BLaER1 treated with 17β-estradiol and CSF1 and Interleukin-3, amounts not matched to agents 10 nM and 100 nM (cell line): ENCODE data around the gene BTBD2.
A peak's percentile ranks its signal among the peaks of the same experiment; 100 is the strongest.

Source experiments
- H3K27ac ChIP-seq, 11 experiments: shearing (Covaris generic); formaldehyde crosslinking; 2 replicates each; pipeline ENCODE4 v1.8.1; 2022
- H3K27me3 ChIP-seq, 11 experiments: shearing (Covaris generic); formaldehyde crosslinking; 2 replicates each; pipeline ENCODE4 v1.8.1; 2022
- H3K36me3 ChIP-seq, 11 experiments: shearing (Covaris generic); formaldehyde crosslinking; 2 replicates each; pipeline ENCODE4 v1.8.1; 2022
- H3K4me1 ChIP-seq, 10 experiments: shearing (Covaris generic); formaldehyde crosslinking; 2 replicates each; pipeline ENCODE4 v1.8.1; 2022
- H3K4me2 ChIP-seq, 11 experiments: shearing (Covaris generic); formaldehyde crosslinking; 2 replicates each; pipeline ENCODE4 v1.8.1; 2022
- H3K4me3 ChIP-seq, 10 experiments: shearing (Covaris generic); formaldehyde crosslinking; 2 replicates each; pipeline ENCODE4 v1.8.1; 2022
- H3K9ac ChIP-seq, 11 experiments: shearing (Covaris generic); formaldehyde crosslinking; 2 replicates each; pipeline ENCODE4 v1.8.1; 2022
- H3K9me3 ChIP-seq, 11 experiments: shearing (Covaris generic); formaldehyde crosslinking; replicated peaks in 1 of 11; 2 replicates each; pipeline ENCODE4 v1.8.1; 2022
- H4K20me1 ChIP-seq, 11 experiments: shearing (Covaris generic); formaldehyde crosslinking; 2 replicates each; pipeline ENCODE4 v1.8.1; 2022
- Cebpa-rat ChIP-seq, 11 experiments: shearing (Covaris generic); IDR thresholded peaks; 2 replicates each; pipeline ENCODE4 v1.8.1; 2022

BTBD2 gene

GRCh38 chr19:1980091-1980808 lies 35.3 kb downstream of the BTBD2 start:
- H3K4me2 ChIP-seq, result no peak overlapping the region
- H3K9me3 ChIP-seq, result no peaks in the 10 kb centered on the region
- peaks cover 0 to 9% (median 2%) of the 10 kb centered on the region in 10 experiments; a peak in 5 of 20 replicates for H3K4me1 ChIP-seq
- no peaks in the 10 kb centered on the region for H3K27me3 ChIP-seq
- TF ChIP-seq Cebpa-rat (IDR thresholded peaks at IDR 0.05), result no peak
- H3K4me3 ChIP-seq, result no peak overlapping the region
- no peak overlapping the region for H3K27ac ChIP-seq
- H4K20me1 ChIP-seq, result peaks cover 25 to 77% (median 49%) of the 10 kb centered on the region in 11 experiments; a peak in 21 of 22 replicates
- peaks cover 70 to 97% (median 83%) of the 10 kb centered on the region in 11 experiments for H3K36me3 ChIP-seq
- H3K9ac ChIP-seq, result no peak overlapping the region

DNA sequence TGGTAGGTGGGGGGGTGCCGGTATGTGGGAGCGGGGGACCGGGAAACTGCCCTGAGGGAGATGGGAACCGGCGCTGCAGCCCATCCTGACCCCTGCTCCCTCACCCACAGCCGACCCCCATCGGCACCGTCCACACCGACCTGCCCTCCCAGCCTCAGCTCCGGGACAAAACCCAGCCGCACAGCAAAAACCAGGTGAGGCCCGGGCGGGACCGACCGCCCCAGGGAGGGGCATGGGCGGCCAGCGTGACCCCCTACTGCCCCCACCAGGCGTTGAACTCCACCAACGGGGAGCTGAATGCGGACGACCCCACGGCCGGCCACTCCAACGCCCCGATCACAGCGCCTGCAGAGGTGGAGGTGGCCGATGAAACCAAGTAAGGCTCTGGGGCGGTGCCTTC lies 35.9 kb downstream of the BTBD2 start:
- Histone ChIP-seq H3K4me1 (peaks cover 0 to 9% (median 2%) of the 10 kb centered on the region in 10 experiments; a peak in 5 of 20 replicates), H3K4me3 (no peak overlapping the region), H3K9ac (no peak overlapping the region), H3K27ac (no peak overlapping the region), H3K9me3 (no peaks in the 10 kb centered on the region), H3K36me3 (peaks cover 71 to 97% (median 83%) of the 10 kb centered on the region in 11 experiments), H4K20me1 (peaks cover 31 to 77% (median 50%) of the 10 kb centered on the region in 11 experiments), H3K27me3 (no peaks in the 10 kb centered on the region), H3K4me2 (no peak overlapping the region)
- no peak for TF ChIP-seq Cebpa-rat (IDR thresholded peaks at IDR 0.05)

DNA sequence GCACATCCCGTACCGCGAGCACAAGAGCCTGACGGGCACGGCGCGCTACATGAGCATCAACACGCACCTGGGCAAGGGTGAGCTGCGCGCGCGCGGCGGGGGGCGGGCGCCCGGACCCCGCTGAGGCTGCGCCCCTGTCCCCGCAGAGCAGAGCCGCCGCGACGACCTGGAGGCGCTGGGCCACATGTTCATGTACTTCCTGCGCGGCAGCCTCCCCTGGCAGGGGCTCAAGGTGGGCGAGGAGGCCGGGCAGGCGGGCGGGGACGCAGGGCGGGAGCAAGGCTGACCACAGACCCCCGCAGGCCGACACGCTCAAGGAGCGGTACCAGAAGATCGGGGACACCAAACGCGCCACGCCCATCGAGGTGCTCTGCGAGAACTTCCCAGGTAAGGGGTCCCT lies 36.5 kb downstream of the BTBD2 start:
- H3K36me3 ChIP-seq, result peaks cover 71 to 97% (median 83%) of the 10 kb centered on the region in 11 experiments
- no peak overlapping the region for H3K4me3 ChIP-seq

DNA sequence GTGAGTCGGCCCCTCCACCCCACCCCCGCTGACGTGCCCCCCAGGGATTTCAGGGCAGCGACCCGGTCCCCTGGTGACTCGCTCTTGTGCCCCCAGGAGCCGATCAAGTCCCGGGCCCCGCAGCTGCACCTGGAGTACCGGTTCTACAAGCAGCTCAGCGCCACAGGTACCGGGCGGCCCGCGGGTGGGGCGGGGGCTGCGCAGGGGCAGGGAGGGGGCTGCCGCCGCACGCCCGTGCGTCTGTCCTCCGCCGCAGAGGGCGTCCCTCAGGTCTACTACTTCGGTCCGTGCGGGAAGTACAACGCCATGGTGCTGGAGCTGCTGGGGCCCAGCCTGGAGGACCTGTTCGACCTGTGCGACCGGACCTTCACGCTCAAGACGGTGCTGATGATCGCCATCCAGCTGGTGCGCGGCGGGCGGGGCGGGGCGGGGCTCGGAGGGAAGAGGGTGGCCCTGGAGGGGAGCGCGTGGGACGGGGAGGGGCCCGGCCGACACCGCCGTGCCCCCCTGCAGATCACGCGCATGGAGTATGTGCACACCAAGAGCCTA lies 37.1 kb downstream of the BTBD2 start:
- Histone ChIP-seq H3K9me3 (no peaks in the 10 kb centered on the region), H3K27me3 (no peaks in the 10 kb centered on the region), H3K36me3 (peaks cover 70 to 94% (median 81%) of the 10 kb centered on the region in 11 experiments), H3K4me1 (peaks cover 0 to 9% (median 2%) of the 10 kb centered on the region in 10 experiments; a peak in 5 of 20 replicates), H3K9ac (no peak overlapping the region), H3K27ac (no peak overlapping the region), H3K4me2 (no peak overlapping the region), H3K4me3 (no peak overlapping the region), H4K20me1 (peaks cover 44 to 83% (median 60%) of the 10 kb centered on the region in 11 experiments)
- TF ChIP-seq Cebpa-rat (IDR thresholded peaks at IDR 0.05), result no peak

More for the DNA sequence above, 36.5 kb downstream of the BTBD2 start:
- no peak for TF ChIP-seq Cebpa-rat (IDR thresholded peaks at IDR 0.05)
- peaks cover 0 to 9% (median 2%) of the 10 kb centered on the region in 10 experiments; a peak in 5 of 20 replicates for H3K4me1 ChIP-seq
- H3K27ac ChIP-seq, result no peak overlapping the region
- no peak overlapping the region for H3K9ac ChIP-seq
- no peaks in the 10 kb centered on the region for H3K27me3 ChIP-seq
- no peak overlapping the region for H3K4me2 ChIP-seq
- peaks cover 38 to 77% (median 54%) of the 10 kb centered on the region in 11 experiments for H4K20me1 ChIP-seq
- no peaks in the 10 kb centered on the region for H3K9me3 ChIP-seq

DNA sequence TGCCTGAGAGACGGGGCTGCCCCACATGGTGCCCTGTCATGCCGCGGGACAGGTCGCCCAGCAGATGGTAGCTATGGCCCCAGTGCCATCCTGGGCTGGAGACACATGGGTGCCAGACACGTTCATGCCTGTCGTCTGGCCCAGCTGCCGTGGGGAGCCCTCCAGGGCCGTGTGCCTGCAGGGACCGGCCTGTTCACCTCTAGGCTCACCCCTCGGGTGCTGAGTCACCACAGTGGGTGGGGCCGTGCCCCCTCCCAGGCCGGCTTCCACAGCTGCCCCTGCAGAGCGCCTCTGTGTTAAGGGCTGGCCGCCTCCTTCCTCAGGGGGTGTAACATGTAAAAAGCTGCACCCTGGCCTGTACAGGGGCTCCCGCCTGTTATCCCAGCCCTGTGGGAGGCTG lies 38.4 kb downstream of the BTBD2 start:
- H3K4me1 ChIP-seq, result peaks cover 0 to 9% (median 2%) of the 10 kb centered on the region in 10 experiments; a peak in 5 of 20 replicates
- no peaks in the 10 kb centered on the region for H3K27me3 ChIP-seq
- H3K9me3 ChIP-seq, result no peaks in the 10 kb centered on the region
- no peak overlapping the region; a peak in 1 of 22 replicates for H3K27ac ChIP-seq
- no peak overlapping the region for H3K9ac ChIP-seq
- peaks cover 63 to 96% (median 74%) of the 10 kb centered on the region in 11 experiments for H3K36me3 ChIP-seq
- H3K4me3 ChIP-seq, result no peak overlapping the region
- peaks cover 57 to 93% (median 73%) of the 10 kb centered on the region in 11 experiments for H4K20me1 ChIP-seq
- TF ChIP-seq Cebpa-rat (IDR thresholded peaks at IDR 0.05), result no peak
- no peak overlapping the region for H3K4me2 ChIP-seq

- Histone ChIP-seq H4K20me1 (peaks cover 71 to 93% (median 78%) of the 10 kb centered on the region in 11 experiments), H3K4me3 (no peak overlapping the region), H3K36me3 (peaks cover 57 to 95% (median 67%) of the 10 kb centered on the region in 11 experiments), H3K27me3 (no peaks in the 10 kb centered on the region), H3K4me1 (peaks cover 0 to 11% (median 2%) of the 10 kb centered on the region in 10 experiments; a peak in 5 of 20 replicates), H3K9me3 (no peaks in the 10 kb centered on the region), H3K9ac (no peak overlapping the region), H3K27ac (no peak overlapping the region), H3K4me2 (no peak overlapping the region)
- TF ChIP-seq Cebpa-rat (IDR thresholded peaks at IDR 0.05), result no peak
Observed at GRCh38 chr19:1975162-1975480, 40.4 kb downstream of the BTBD2 start.

GRCh38 chr19:1974381-1975161 lies 40.9 kb downstream of the BTBD2 start:
- Histone ChIP-seq H3K27ac (no peak overlapping the region; a peak in 1 of 22 replicates), H4K20me1 (peaks cover 76 to 93% (median 83%) of the 10 kb centered on the region in 11 experiments), H3K4me3 (no peak overlapping the region), H3K27me3 (no peaks in the 10 kb centered on the region), H3K9ac (0 out of 22 replicates have a peak overlapping the region, but pooled peaks of 1 of the 11 experiments have one; percentile 3), H3K36me3 (peaks cover 57 to 95% (median 67%) of the 10 kb centered on the region in 11 experiments), H3K4me2 (no peak overlapping the region), H3K9me3 (no peaks in the 10 kb centered on the region), H3K4me1 (peaks cover 0 to 11% (median 2%) of the 10 kb centered on the region in 10 experiments; a peak in 5 of 20 replicates)
- TF ChIP-seq Cebpa-rat (IDR thresholded peaks at IDR 0.05), result no peak

- no peaks in the 10 kb centered on the region for H3K9me3 ChIP-seq
- H3K9ac ChIP-seq, result no peak overlapping the region
- H3K4me1 ChIP-seq, result peaks cover 14 to 22% (median 15%) of the 10 kb centered on the region in 10 experiments
- H4K20me1 ChIP-seq, result peaks cover 89 to 99% (median 95%) of the 10 kb centered on the region in 11 experiments
- H3K4me3 ChIP-seq, result no peak overlapping the region
- H3K4me2 ChIP-seq, result no peak overlapping the region
- TF ChIP-seq Cebpa-rat (IDR thresholded peaks at IDR 0.05), result no peak
- H3K27ac ChIP-seq, result no peak overlapping the region
- peaks cover 44 to 80% (median 53%) of the 10 kb centered on the region in 11 experiments for H3K36me3 ChIP-seq
- H3K27me3 ChIP-seq, result no peaks in the 10 kb centered on the region
Observed at GRCh38 chr19:1970806-1971502, 44.6 kb downstream of the BTBD2 start.
